Measurements from ENCODE around the gene ZNF772.

DNA sequence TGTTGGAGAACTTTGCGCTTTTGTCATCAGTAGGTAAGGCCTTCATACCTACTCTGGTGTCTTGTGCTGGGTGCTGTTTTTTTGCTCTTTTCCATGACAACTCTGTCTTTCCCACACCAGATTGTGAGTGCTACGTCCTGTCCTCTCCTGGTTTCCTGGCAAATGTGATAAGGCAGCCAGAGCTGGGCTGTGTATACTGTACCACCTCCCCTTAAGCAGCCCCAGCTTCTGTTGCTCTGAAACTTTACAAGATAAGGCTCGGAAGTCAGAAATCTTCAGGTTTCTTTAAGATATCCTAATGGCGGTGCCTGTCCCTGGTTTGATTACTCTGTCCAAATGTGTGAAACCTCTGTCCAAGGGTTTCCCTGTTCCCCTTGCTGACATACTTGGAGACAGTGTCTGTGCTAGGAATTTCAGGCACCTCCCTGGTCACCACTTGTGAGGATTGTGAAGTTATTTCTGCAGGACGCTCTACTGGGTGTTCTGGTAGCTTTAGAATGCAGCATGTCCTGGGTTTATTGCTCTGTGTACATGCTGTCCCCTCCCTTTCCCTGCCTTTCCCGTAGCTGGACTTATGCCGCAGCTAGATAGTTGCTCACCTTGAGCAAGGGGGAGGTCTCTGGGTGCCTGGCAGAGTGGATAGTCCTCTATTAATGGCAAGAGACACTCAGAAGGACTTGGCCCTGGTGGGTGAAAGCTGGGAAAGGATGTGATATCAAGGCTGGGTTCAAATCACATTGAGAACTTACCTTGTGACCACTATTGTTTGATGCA lies 35.2 kb downstream of the ZNF772 start:
- TF ChIP-seq EZH2phosphoT487 (IDR thresholded peaks at IDR 0.05; ENCODE audit: unreplicated experiment) (no peak), POLR2AphosphoS5 (IDR thresholded peaks at IDR 0.05; ENCODE audit: low read depth) (no peak)
